ENCODE results near the gene TMEM184A. TPM values are rescaled to one million over a fixed set of nuclear protein-coding genes. Genes with fewer than 3 reads are reported as not detected.

TMEM184A gene
- total RNA-seq, result not detected in 2 replicates
- total RNA-seq (2013), result 0.09 TPM
- 0.43 TPM in 1 of 2 replicates, not detected in the other for polyA plus RNA-seq
- polyA minus RNA-seq, result 0.17 TPM in 1 of 2 replicates, not detected in the other

DNA sequence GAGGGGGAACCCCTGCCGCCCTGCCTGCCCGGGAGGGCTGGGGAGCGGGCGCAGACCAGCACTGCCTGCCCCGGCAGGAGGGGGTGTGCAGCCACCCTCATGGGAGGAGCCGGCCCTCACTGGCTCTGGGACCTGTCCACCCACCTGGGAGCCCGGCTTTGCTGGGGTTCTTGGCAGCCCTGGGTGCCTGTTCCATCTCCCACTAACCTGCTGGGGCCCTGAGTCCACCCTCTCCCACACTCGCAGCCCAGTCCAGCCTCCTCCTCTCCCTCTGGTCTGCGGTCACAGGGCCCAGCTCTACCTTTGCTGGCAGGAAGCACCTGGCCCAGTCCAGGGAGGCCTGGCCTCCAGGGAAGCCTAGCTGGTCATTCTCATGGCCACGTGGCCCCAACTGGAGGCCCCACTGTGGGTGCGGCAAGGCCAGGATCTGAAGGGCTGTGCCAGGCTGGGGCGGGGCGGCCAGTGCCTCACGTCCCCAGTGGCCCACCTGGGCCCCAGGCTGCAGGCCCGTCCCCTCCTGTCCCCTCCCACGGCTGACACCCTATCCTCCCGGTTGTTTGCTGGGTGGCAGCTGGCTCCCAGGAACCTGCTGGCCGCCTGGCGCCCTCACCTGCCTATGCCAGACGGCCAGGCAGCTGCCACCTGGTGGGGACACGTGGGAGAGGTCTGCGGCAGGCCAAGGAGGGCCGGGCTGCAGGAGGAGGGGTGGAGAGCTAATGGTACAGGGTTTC is at the start of gene TMEM184A:
Gene TMEM184A (minus strand): TSS at position 393 of the 731 bp plus-strand sequence. CDS start 721 bp downstream, outside the sequence.
- no peak within 1 kb of the TSS for H3K4me3 ChIP-seq (ENCODE audit: control extremely low read depth in 1 of 5, extremely low read depth in 1 of 5, insufficient read depth in 1 of 5, low read depth in 2 of 5, low read length in 4 of 5)
- DNase-seq, result peak; percentile 66
- H3K9me3 ChIP-seq (ENCODE audit: control extremely low read depth in 1 of 3, control insufficient read depth in 2 of 3, insufficient read depth in 1 of 3, low read length in 2 of 3), result no peaks in the 10 kb centered on the region
- Mint-ChIP-seq H3K27me3 (no peaks in the 10 kb centered on the region), H3K27ac (peak within 1 kb of the TSS; percentile 32), H3K9me3 (ENCODE audit: insufficient read depth) (no peaks in the 10 kb centered on the region), H3K4me1 (peaks cover 3% of the 10 kb centered on the region), H3K4me3 (no peak within 1 kb of the TSS)
- no peaks in the 10 kb centered on the region for H3K36me3 ChIP-seq (replicated peaks in 1 of 2; ENCODE audit: control extremely low read depth in 1 of 2, control insufficient read depth in 1 of 2, extremely low read depth in 1 of 2, insufficient read depth in 2 of 2, low read length in 1 of 2)
- no peaks in the 10 kb centered on the region for H3K27me3 ChIP-seq (replicated peaks in 1 of 4; ENCODE audit: control extremely low read depth in 1 of 4, control insufficient read depth in 3 of 4, insufficient read depth in 4 of 4, low read length in 3 of 4)
- H3K27ac ChIP-seq (ENCODE audit: low read length in 2 of 2), result no peak within 1 kb of the TSS
- no peaks in the 10 kb centered on the region for H4K20me1 ChIP-seq (ENCODE audit: control insufficient read depth, insufficient read depth, low read length, poor library complexity, severe bottlenecking)
- no peak for TF ChIP-seq EZH2 (IDR thresholded peaks at IDR 0.05; ENCODE audit: borderline replicate concordance, insufficient read depth, low read depth, low read length, poor library complexity, severe bottlenecking)
- TF ChIP-seq, protein P1, sequence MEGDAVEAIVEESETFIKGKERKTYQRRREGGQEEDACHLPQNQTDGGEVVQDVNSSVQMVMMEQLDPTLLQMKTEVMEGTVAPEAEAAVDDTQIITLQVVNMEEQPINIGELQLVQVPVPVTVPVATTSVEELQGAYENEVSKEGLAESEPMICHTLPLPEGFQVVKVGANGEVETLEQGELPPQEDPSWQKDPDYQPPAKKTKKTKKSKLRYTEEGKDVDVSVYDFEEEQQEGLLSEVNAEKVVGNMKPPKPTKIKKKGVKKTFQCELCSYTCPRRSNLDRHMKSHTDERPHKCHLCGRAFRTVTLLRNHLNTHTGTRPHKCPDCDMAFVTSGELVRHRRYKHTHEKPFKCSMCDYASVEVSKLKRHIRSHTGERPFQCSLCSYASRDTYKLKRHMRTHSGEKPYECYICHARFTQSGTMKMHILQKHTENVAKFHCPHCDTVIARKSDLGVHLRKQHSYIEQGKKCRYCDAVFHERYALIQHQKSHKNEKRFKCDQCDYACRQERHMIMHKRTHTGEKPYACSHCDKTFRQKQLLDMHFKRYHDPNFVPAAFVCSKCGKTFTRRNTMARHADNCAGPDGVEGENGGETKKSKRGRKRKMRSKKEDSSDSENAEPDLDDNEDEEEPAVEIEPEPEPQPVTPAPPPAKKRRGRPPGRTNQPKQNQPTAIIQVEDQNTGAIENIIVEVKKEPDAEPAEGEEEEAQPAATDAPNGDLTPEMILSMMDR (IDR thresholded peaks at IDR 0.05), result peak; percentile 48
- H3K79me2 ChIP-seq (ENCODE audit: control insufficient read depth, insufficient read depth, low read length), result no peaks in the 10 kb centered on the region
- H3K9ac ChIP-seq (ENCODE audit: low read length), result no peak within 1 kb of the TSS
- intact Hi-C loops (cut with micrococcal nuclease), result loop anchor here (1.0 kb wide), 1 partner anchor 52 kb away; the partner anchor contains the start of gene INTS1
- WGBS (ENCODE audit: insufficient coverage), result 50% methylated on average over 22 of the region's 23 CpGs
- H2AFZ ChIP-seq (ENCODE audit: insufficient read depth, low read depth, low read length, poor library complexity, severe bottlenecking), result peak within 1 kb of the TSS; percentile 50
- H3K4me1 ChIP-seq (ENCODE audit: control insufficient read depth in 2 of 2, insufficient read depth in 2 of 2, low read length in 2 of 2), result peaks cover 0 to 7% of the 10 kb centered on the region in 2 donors
- peak within 1 kb of the TSS; percentile 40 for H3K4me2 ChIP-seq (replicated peaks; ENCODE audit: low read depth, low read length, poor library complexity, severe bottlenecking)
- ChIA-PET POLR2A (interaction anchor here (0.8 to 1.2 kb wide), 2 partner anchors 20 to 24 kb away, joined by 3 to 14 read pairs; no protein-coding TSS in a partner anchor), CTCF (interaction anchor here (0.8 to 1.5 kb wide), 7 partner anchors 24 to 61 kb away, joined by 3 to 8 read pairs (median 3); no protein-coding TSS in a partner anchor)
- peak; percentile 82 for ATAC-seq (ENCODE audit: low read depth)

DNA sequence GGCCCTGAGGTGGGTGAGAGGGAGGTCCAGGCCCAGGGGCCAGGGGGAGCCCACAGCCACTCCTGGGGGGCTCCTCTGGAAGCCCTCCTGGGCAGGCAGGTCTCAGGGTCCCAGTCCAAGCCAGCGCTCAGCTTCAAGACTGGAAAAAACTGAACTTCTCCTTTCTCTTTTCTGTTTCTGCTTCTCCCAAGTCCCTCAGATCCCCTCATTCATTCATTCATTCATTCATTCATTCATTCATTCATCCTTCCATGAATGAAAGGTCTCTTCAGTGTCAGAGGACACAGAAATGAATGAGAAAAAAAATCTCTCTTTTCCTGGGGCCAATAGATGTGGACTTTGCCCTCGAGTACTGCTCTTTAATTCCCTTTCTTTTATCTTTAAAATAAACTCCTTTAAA is 48.4 kb upstream of the TMEM184A start:
- DNase-seq (no peak), ATAC-seq (ENCODE audit: low read depth) (no peak)
- no peaks in the 10 kb centered on the region for H3K4me1 ChIP-seq (ENCODE audit: control insufficient read depth in 2 of 2, insufficient read depth in 2 of 2, low read length in 2 of 2)
- H3K9ac ChIP-seq (ENCODE audit: low read length), result no peak overlapping the region
- H3K27ac Mint-ChIP-seq, result no peak overlapping the region
- H3K4me3 ChIP-seq (ENCODE audit: control extremely low read depth in 1 of 5, extremely low read depth in 1 of 5, insufficient read depth in 1 of 5, low read depth in 2 of 5, low read length in 4 of 5), result no peak overlapping the region
- H3K27me3 ChIP-seq (replicated peaks in 1 of 4; ENCODE audit: control extremely low read depth in 1 of 4, control insufficient read depth in 3 of 4, insufficient read depth in 4 of 4, low read length in 3 of 4), result peaks cover 0 to 4% (median 0%) of the 10 kb centered on the region in 4 experiments
- intact Hi-C loops (cut with micrococcal nuclease), result no loop called here
- 100% methylated on average over 1 of the region's 2 CpGs for WGBS (ENCODE audit: insufficient coverage)
- no peak overlapping the region for H3K4me2 ChIP-seq (replicated peaks; ENCODE audit: low read depth, low read length, poor library complexity, severe bottlenecking)
- H3K27me3 Mint-ChIP-seq, result peaks cover 15% of the 10 kb centered on the region
- H3K79me2 ChIP-seq (ENCODE audit: control insufficient read depth, insufficient read depth, low read length), result no peaks in the 10 kb centered on the region
- H4K20me1 ChIP-seq (ENCODE audit: control insufficient read depth, insufficient read depth, low read length, poor library complexity, severe bottlenecking), result no peaks in the 10 kb centered on the region
- ChIA-PET POLR2A (no interaction called here), CTCF (no interaction called here)
- no peak overlapping the region for H3K27ac ChIP-seq (ENCODE audit: low read length in 2 of 2)
- no peaks in the 10 kb centered on the region for H3K4me1 Mint-ChIP-seq
- H3K9me3 Mint-ChIP-seq (ENCODE audit: insufficient read depth), result no peaks in the 10 kb centered on the region
- H2AFZ ChIP-seq (ENCODE audit: insufficient read depth, low read depth, low read length, poor library complexity, severe bottlenecking), result no peak overlapping the region
- no peak for TF ChIP-seq EZH2 (IDR thresholded peaks at IDR 0.05; ENCODE audit: borderline replicate concordance, insufficient read depth, low read depth, low read length, poor library complexity, severe bottlenecking)
- TF ChIP-seq, protein P1 (IDR thresholded peaks at IDR 0.05), result no peak
- no peaks in the 10 kb centered on the region for H3K36me3 ChIP-seq (replicated peaks in 1 of 2; ENCODE audit: control extremely low read depth in 1 of 2, control insufficient read depth in 1 of 2, extremely low read depth in 1 of 2, insufficient read depth in 2 of 2, low read length in 1 of 2)
- H3K9me3 ChIP-seq (ENCODE audit: control extremely low read depth in 1 of 3, control insufficient read depth in 2 of 3, insufficient read depth in 1 of 3, low read length in 2 of 3), result peaks cover 0 to 3% (median 0%) of the 10 kb centered on the region in 3 donors
- H3K4me3 Mint-ChIP-seq, result no peak overlapping the region

Measured in B cell (primary cell).